GM10248 (cell line): Measurements from ENCODE around the gene NTNG2.

Source experiments
- CTCF ChIA-PET: fragments of 300-600 bp; sonication (Branson Sonifier 250); formaldehyde crosslinking; extraction: SDS; loops from one replicate; lab custom pipeline; 2021; ENCODE audit warnings: antibody characterized with exemption; lab: Yijun Ruan, JAX
- POLR2A ChIA-PET: fragments of 350-650 bp; sonication (Branson Sonifier 250); formaldehyde crosslinking; extraction: SDS; loops from one replicate; lab custom pipeline; 2020; ENCODE audit warnings: antibody characterized with exemption; lab: Yijun Ruan, JAX
- DNase-seq: peaks from one replicate; pipeline ENCODE4 v3.0.0; 2012; ENCODE audit errors: extremely low spot score
- CTCF ChIP-seq: IDR thresholded peaks from 2 replicates; pipeline ENCODE4 v1.5.1; 2012; ENCODE audit warnings: mild to moderate bottlenecking, low read depth; ENCODE audit errors: extremely low read depth, missing control alignments, control extremely low read depth

The NTNG2 gene

GRCh38 chr9:132166599-132166998, 4.7 kb downstream of the NTNG2 start:
- TF ChIP-seq CTCF: peak; percentile 36
- ChIA-PET POLR2A (no interaction called here), CTCF (interaction anchor here (1.0 to 6.2 kb wide), 5 partner anchors 8 to 86 kb away, joined by 3 to 90 read pairs (median 27); no protein-coding TSS in a partner anchor)
- no peak for DNase-seq

- DNase-seq: no peak
- POLR2A ChIA-PET: no interaction called here
These were observed 5.3 kb downstream of the NTNG2 start for GRCh38 chr9:132167192-132167591.

GRCh38 chr9:132168347-132168746, 6.5 kb downstream of the NTNG2 start:
- POLR2A ChIA-PET: no interaction called here
- DNase-seq: no peak

More at GRCh38 chr9:132167192-132167591, 5.3 kb downstream of the NTNG2 start:
- CTCF ChIA-PET: interaction anchor here (3.6 to 6.2 kb wide), 4 partner anchors 9 to 86 kb away, joined by 27 to 90 read pairs (median 38); no protein-coding TSS in a partner anchor
- no peak for TF ChIP-seq CTCF

GRCh38 chr9:132168851-132169250, 7.0 kb downstream of the NTNG2 start:
- CTCF ChIA-PET: interaction anchor here (0.9 to 6.2 kb wide), 10 partner anchors 8 to 410 kb away, joined by 3 to 90 read pairs (median 4); no protein-coding TSS in a partner anchor
- POLR2A ChIA-PET: no interaction called here
- no peak for DNase-seq
- TF ChIP-seq CTCF: no peak

More at GRCh38 chr9:132168347-132168746, 6.5 kb downstream of the NTNG2 start:
- CTCF ChIA-PET: interaction anchor here (0.9 to 6.2 kb wide), 9 partner anchors 9 to 410 kb away, joined by 3 to 90 read pairs (median 4); no protein-coding TSS in a partner anchor
- no peak for TF ChIP-seq CTCF

GRCh38 chr9:132169672-132170392, 8.0 kb downstream of the NTNG2 start:
- TF ChIP-seq CTCF: peak; percentile 84
- ChIA-PET CTCF (interaction anchor here (0.6 to 6.2 kb wide), 30 partner anchors 9 to 426 kb away, joined by 3 to 90 read pairs (median 4); no protein-coding TSS in a partner anchor), POLR2A (no interaction called here)
- peak; percentile 80 for DNase-seq

- CTCF ChIA-PET: interaction anchor here (1.0 to 6.2 kb wide), 8 partner anchors 12 to 156 kb away, joined by 3 to 38 read pairs (median 10); no protein-coding TSS in a partner anchor
- no peak for TF ChIP-seq CTCF
- POLR2A ChIA-PET: no interaction called here
- no peak for DNase-seq
These were observed 9.8 kb downstream of the NTNG2 start for GRCh38 chr9:132171702-132172101.
